ENCODE measurements around the gene KLK11.

GRCh38 chr19:51060336-51060735 lies 33.9 kb upstream of the KLK11 start:
- TF ChIP-seq POLR2A (IDR thresholded peaks at IDR 0.05) (no peak), CTCF (IDR thresholded peaks at IDR 0.05) (no peak)
